ENCODE measurements around the gene MRNIP. TPM values are rescaled to one million over a fixed set of nuclear protein-coding genes. Genes with fewer than 3 reads are reported as not detected.

The MRNIP gene
- total RNA-seq, 1 donor from 2014 or later: 21.0 TPM

DNA sequence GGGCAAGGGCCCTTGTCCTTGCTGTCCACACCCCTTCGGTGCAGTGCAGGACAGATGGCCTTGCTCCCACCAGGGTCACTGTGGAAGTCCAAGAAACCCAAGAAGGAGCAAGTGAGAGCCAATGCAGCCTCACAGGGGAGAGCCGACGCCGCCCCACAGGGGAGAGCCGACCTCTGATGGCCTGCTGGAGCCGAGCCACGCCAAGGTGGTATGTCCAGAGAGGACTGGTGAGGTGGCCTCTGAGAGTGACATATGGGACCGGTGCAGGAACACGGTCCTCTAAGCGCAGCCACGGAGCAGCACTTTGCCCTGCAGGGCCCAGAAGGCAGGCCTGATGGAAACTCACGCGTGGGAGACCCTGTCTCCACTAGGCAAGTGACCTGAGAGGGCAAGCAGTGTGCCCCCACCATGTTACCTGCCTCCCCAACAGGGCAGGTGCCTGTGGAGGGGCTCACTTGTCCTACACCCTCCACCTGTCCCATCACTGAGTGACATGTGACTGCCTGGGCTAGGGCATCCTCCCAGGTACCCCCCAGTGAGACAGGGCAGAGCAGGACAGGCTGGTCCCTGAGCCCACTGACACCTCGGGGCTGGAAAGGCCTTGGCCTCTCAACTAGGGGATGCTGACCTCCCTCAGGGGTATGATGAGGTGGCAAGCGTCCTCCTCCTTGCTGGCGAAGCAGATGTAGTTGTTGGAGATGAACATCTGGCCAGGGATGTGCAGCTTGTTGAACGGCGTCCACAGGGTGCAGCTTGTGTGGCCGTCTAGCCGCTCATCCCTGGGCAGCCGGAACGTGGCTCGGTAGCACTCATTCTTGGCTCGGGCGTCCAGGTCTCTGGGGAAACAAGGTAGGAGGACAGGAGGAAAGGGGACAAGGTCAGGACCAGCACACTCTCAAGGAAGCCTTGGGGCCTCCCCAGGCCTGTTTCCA lies 32.4 kb upstream of the MRNIP start:
- intact Hi-C loops (cut with micrococcal nuclease): no loop called here

DNA sequence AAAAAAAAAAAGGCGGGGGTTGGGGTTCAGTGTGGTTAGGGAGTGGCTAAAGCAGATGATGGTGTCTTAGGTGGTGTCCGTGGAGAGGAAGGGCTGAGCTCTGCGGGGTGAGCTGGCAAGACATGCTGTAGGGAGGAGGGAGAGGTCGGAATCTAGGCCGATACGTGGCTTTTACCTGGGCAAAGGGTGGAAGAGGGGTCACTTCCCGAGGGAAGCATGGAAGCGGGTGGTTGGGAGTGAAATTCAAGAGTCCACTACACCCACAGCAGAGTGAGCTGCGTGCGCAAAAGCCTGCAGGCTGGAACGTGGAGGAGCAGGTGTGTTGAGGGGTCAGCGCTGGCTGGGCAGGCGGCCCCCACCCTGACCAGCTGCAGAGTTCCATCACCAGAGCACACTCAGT lies 31.3 kb upstream of the MRNIP start:
- intact Hi-C loops (cut with micrococcal nuclease): no loop called here

- intact Hi-C loops (cut with micrococcal nuclease): no loop called here
Observed at GRCh38 chr5:179887802-179888201, 29.2 kb upstream of the MRNIP start.

GRCh38 chr5:179887095-179887494 lies 28.5 kb upstream of the MRNIP start:
- intact Hi-C loops (cut with micrococcal nuclease): no loop called here

DNA sequence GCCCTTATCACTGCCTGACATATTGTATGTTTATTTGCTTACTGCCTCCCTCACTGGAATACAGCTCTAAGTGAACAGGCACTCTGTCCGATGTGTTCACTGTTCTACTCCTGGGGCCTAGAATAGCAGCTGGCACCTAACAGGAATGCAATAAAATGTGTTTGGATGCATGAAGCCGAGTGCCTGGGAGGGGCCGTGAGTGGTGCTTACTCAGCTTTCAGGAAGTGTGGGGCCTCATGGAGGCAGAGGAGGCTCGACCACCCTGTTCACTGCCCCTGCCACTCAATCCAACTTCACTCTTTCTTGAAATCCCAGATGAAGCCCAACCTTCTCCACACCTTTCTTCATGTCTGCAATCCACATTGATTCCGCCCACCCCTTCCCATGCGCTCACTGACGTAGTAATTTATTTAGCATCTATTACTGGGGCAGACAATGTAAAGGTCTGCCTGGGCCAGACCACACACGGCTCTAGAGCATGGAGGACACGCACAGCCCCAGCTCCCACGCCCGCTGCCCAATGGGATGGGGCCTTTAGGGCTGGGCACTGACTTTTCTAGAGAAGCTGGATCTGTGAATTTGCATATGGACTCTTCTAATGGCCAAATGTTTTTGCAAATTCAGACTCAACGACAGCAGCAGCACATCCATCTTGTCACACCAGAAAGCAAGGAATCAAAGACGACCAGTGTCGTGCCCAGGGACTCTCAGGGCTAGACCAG lies 27.7 kb upstream of the MRNIP start:
- intact Hi-C loops (cut with micrococcal nuclease): no loop called here

DNA sequence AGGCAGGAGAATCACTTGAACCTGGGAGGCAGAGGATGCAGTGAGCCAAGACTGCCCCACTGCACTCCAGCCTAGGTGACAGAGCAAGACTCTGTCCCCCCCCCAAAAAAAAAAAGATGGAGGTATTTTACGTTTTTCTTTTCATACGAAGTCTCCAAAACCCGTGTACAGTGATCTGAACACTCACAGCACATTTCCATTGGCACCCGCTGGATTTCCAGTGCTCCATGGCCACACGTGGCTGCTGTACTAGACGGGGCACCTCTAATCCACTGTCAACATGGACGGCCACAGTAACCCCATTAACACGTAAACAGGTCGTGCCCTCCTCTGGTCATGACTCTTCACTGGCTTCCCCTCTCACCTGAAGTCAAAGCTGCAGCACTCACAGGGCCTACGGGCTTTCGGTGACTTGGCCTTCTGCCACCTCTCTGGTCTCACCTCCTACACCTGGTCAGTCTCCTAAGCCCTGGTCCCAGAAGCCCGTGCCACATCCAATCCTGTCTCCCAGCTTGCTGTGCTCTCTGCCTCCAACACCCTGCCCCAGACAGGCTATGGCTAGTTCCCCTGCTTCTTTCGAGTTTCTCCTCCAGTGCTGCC lies 27.0 kb upstream of the MRNIP start:
- intact Hi-C loops (cut with micrococcal nuclease): no loop called here

- intact Hi-C loops (cut with micrococcal nuclease): no loop called here
Observed at GRCh38 chr5:179883163-179883562, 24.5 kb upstream of the MRNIP start.

DNA sequence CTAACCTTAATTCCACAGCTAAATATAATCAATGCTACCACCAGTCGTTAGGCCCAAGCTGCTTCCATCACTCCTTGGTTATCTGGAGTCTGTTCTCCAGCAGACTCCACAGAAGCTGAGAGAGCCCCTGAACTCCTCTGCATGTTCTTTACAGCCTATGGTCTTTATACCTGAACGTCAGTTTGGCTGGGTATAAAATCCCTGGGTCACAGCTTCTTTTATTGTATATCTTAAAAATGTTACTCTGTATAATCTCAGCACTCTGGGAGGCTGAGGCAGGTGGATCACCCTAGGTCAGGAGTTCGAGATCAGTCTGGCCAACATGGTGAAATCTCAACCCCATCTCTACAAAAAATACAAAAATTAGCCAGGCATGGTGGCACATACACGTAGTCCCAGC lies 23.7 kb upstream of the MRNIP start:
- intact Hi-C loops (cut with micrococcal nuclease): no loop called here

DNA sequence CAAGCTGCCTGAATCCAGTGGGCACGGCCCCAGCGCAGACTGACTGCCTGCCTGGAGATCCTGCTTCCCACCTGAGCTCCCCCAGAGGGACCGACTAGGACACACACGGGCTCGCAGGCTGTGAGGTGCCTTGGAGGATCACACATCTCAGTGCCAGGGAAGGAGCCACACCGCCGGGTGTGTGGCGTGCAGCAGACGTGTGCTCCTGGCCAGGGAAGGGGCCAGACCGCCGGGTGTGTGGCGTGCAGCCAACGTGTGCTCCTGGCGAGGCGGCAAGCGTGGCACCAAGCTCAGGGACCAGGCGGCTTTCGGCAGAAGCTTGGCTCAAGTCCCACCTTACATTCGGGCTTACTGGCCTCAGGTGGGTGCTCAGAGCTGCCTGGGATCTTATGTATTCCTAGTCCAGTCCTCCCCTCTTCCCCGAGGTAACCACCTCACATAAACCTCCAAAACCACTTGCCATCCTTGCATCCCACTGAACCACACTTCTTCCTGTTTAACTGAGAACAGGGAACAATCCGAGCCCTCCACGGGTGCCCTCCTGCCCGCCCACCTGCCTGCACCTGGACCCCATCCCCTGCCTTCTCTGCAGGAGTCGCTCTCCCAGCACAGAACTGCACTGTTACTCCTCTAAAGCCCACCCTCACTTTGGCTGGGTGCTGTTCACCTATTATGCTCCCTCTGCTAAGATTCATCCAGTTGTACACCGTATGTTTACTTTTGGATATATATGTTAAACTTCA lies 22.4 kb upstream of the MRNIP start:
- intact Hi-C loops (cut with micrococcal nuclease): no loop called here

DNA sequence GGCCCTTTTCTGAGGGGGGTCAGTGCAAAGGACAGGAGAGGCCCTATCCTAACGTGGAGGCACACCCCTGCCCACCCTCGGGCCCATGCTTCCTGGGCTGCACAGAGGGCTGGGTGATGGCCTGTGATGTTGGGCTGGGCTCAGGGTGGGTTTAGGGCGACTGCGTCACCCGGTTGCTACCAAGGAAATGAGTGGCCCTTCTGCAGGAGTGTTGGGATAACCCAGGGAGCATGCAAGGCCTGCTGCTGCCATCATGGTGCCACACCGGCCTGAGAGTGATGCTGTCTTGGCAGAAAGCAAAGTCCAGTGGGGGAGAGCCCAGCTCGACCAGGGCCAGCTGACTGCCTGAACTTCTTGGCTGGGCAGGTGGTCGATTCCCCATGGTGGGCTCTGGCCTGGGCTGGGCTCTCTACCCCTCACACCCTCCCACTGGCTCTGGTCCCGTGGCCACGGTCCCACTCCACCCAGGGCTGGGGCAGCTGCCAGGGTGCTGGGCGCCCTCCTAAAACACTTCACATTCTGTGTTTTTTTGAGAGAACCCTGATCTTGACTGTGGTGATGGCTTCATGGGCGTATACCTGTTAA lies 21.5 kb upstream of the MRNIP start:
- intact Hi-C loops (cut with micrococcal nuclease): no loop called here

DNA sequence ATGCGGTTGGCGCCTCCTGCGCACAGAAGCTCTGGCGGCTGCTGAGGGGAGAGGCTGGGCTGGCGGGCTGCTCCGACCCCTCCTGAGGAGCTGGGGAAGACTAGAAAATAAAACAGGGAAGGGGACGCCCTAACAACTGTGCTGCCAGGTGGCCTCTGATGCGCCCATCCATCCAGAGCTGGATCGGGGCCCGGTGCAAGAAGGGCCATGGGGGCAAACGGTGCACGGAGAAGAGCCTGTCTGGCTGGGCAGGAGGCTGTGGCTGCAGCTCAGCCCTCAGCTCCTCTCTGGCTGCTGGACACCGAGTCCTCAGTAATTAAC lies 21.0 kb upstream of the MRNIP start:
- intact Hi-C loops (cut with micrococcal nuclease): no loop called here

DNA sequence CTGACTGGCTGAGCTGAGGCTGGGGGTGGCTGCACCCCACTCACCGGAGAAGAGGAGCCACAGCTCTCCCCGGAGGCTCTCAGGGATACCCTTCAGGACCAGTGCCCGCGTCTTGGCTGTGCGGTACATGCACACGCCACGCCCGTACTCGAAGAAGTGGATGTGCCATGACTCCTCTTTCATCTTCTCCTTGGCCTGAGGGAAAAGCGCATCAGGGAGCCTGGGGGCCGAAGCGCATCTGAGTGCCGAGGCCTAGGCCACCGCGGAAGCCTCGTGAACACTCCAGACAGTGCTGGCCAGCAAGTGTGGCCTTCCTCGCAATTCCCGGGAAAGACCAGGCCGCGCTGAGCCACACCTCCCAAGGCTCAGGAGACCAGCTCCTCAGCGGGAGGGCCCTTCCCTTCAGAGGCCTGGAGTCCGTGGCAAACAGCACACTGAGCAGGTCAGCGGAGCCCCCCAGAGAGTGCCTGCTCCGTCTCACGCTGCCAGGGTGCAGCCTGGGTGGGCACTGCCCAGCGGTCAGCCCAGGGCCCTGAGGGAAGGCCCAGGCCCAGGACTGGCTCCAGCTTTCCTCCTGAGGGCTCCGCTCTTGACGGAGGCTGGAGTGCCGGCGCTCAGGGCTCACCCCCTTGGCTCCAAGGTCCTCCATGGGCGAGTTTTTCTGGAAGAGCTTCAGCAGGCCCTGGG lies 20.5 kb upstream of the MRNIP start:
- intact Hi-C loops (cut with micrococcal nuclease): no loop called here

DNA sequence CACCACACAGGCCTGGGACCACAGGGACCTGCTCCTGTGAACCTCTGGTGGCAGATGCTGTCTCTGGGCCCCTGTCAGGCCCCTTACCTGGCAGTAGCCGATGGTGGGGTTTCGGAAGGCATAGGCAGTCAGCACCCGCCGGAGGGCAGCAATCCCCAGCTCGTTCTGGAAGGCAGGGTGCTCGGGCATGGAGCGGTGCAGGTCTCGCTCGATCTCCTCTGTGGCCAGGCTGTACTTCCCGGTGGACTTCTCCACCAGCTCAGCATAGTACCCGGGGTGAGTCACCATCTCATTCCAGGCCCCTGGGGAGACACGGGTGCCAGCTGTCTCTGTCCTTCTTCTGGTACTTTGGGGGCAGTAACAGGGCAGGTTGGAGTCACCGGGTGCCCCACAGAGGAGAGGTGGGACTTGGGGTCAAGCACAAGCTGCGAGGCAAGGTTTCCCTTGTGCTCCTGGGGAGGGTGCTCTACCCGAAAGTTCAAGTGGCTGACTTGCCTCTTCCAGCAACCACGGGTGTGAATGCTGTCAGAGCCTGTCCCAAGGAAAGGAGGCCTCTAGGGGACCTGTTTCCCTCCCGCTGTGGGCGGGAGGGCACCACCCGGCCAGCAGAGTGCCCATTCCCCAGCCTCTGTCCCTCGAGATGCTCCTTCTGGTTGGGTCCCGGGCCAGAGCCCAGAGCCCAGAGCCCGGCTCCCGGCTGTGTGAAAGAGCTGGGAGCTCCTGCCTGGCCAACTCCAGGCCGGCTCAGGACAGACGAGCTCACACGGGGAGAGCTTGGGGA lies 19.8 kb upstream of the MRNIP start:
- intact Hi-C loops (cut with micrococcal nuclease): no loop called here

DNA sequence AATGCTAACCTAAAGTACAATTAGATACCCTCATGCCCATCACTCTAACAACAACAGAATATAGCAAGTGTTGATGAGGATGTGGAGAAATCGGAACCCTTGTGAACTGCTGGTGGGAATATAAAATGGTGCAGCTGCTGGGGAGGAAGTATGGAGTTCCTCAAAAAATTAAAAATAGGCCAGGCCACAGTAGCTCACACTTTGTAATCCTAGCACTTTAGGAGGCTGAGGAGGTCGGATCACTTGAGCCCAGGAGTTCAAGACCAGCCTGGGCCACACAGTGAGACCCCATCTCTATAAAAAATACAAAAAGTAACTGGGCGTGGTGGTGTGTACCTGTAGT lies 18.0 kb upstream of the MRNIP start:
- intact Hi-C loops (cut with micrococcal nuclease): no loop called here

GRCh38 chr5:179875741-179876609 lies 17.4 kb upstream of the MRNIP start:
- intact Hi-C loops (cut with micrococcal nuclease): no loop called here

GRCh38 chr5:179874536-179875292 lies 16.1 kb upstream of the MRNIP start:
- intact Hi-C loops (cut with micrococcal nuclease): no loop called here

DNA sequence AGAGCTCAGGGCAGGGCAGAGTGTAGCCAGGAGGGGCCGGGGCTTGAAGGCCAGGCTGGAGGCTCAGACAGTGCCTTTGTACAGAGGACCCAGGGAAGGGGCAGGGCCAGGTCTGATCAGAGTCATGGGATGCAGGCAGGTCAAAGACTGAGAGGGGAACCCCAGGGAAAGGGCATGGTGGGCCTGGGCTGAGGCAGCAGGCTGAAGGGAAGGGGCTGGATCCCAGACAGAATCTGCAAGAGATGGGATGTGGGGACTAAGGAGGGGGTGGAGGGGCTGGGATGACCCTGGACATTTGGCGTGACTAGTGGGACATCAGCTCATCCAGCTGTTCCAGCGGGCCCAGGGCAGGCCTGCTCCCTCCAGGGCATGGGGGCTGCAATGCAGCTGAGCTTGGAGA lies 15.5 kb upstream of the MRNIP start:
- intact Hi-C loops (cut with micrococcal nuclease): no loop called here

- intact Hi-C loops (cut with micrococcal nuclease): no loop called here
Observed at GRCh38 chr5:179873588-179874110, 15.0 kb upstream of the MRNIP start.

All from T-helper 2 cell treated with Interferon-gamma antibody and Interleukin-4, amounts not matched to agents 100 ng/mL and 5 ng/mL, for 36 hours (primary cell).